Retinal pigment epithelial cell (primary cell): ENCODE measurements around the gene POLN.

ENCODE experiments used
- DNase-seq: peaks from one replicate; pipeline ENCODE4 v3.0.0-alpha.2; 2010; ENCODE audit warnings: low read depth
- H3K4me3 ChIP-seq: 2 replicates; pipeline ENCODE4 v1.5.1; 2011; ENCODE audit warnings: mild to moderate bottlenecking, low read length, control low read depth, moderate library complexity
- CTCF ChIP-seq: conservative IDR thresholded peaks from 2 replicates; pipeline ENCODE4 v1.5.1; 2011; ENCODE audit warnings: low read depth, low read length, control low read depth, inconsistent platforms

The POLN gene

GRCh38 chr4:2249526-2250356 is 7.8 kb upstream of the POLN start:
- no peak overlapping the region for H3K4me3 ChIP-seq
- TF ChIP-seq CTCF: no peak
- DNase-seq: no peak

GRCh38 chr4:2248821-2249261 is 6.9 kb upstream of the POLN start:
- no peak for TF ChIP-seq CTCF
- no peak overlapping the region for H3K4me3 ChIP-seq
- no peak for DNase-seq

- H3K4me3 ChIP-seq: no peak overlapping the region
- DNase-seq: no peak
- no peak for TF ChIP-seq CTCF
Measured at GRCh38 chr4:2248044-2248780, 6.3 kb upstream of the POLN start.

GRCh38 chr4:2247128-2248043 is 5.5 kb upstream of the POLN start:
- no peak overlapping the region for H3K4me3 ChIP-seq
- no peak for TF ChIP-seq CTCF
- DNase-seq: no peak

GRCh38 chr4:2246384-2247127 is 4.6 kb upstream of the POLN start:
- no peak for DNase-seq
- H3K4me3 ChIP-seq: no peak overlapping the region
- no peak for TF ChIP-seq CTCF

GRCh38 chr4:2245787-2246275 is 3.9 kb upstream of the POLN start:
- H3K4me3 ChIP-seq: no peak overlapping the region
- DNase-seq: no peak
- TF ChIP-seq CTCF: no peak
